Measurements from ENCODE around the gene MAGI1.
"Not testable (repeated sequence)": the region's sequence is repeated elsewhere in the genome, so short reads cannot be mapped to it uniquely, and the experiment has no call there.

Gene MAGI1

DNA sequence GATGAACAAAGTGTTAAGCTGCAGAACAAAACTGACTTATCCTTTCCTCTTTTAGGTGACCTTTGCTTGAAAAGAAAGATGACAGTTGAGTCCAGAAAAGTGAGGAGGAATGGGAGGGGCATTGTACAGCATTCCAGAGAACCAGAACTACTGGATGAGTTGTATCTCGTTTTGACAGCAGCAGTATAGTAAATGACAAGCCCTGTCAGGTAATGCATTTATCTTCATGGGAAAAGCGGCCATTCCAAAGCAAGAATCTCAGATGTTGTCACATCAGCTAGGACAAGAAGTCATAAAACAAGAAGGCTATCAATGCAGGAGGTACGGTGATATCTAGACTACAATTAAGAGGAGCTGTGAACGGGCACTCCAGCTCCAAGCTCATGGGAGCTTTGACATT, 421.5 kb downstream of the MAGI1 start:
- no peak for DNase-seq (ENCODE audit: extremely low read depth, low read depth)
- TF ChIP-seq, protein P1, sequence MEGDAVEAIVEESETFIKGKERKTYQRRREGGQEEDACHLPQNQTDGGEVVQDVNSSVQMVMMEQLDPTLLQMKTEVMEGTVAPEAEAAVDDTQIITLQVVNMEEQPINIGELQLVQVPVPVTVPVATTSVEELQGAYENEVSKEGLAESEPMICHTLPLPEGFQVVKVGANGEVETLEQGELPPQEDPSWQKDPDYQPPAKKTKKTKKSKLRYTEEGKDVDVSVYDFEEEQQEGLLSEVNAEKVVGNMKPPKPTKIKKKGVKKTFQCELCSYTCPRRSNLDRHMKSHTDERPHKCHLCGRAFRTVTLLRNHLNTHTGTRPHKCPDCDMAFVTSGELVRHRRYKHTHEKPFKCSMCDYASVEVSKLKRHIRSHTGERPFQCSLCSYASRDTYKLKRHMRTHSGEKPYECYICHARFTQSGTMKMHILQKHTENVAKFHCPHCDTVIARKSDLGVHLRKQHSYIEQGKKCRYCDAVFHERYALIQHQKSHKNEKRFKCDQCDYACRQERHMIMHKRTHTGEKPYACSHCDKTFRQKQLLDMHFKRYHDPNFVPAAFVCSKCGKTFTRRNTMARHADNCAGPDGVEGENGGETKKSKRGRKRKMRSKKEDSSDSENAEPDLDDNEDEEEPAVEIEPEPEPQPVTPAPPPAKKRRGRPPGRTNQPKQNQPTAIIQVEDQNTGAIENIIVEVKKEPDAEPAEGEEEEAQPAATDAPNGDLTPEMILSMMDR (IDR thresholded peaks at IDR 0.05; ENCODE audit: low read depth, low read length) = no peak

DNA sequence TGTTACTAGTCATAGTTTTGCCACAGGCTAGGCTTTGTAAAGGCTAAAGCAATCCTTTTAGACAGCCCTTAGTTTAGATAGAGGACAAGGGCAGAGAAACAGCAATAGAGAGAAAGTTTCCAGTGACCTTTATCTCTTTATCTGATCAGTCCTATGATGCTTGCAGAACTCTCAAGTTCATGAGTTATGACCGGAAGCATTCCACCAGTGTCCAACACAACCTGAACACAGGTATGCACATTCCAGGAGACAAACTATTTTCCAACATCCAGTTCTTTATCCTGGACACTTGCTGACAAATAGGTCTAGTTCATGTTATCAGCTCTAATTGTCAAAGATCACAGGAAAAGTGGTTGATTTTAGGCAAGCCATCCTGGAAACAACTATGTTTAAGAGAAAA, 422.2 kb downstream of the MAGI1 start:
- DNase-seq (ENCODE audit: extremely low read depth, low read depth) = no peak
- TF ChIP-seq, protein P1 (IDR thresholded peaks at IDR 0.05; ENCODE audit: low read depth, low read length) = no peak

DNA sequence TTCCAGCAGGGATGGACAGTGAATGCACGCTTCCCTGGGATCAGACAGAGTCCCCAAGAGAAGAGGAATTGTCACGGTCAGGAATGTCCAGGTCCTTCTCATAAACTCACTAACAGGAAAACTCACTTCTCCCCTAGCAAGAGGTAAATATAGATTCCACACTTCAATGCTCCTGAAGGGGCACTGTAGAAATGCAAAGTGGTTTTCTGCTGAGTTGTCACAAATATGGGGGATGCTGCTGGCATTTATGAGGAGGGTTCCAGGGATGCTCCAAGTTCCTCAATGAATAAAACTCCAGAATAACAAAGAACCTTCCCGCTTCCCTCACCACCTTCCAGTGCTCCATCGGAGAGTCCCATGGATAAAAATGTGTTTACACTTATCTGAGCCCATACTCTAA, 423.4 kb downstream of the MAGI1 start:
- no peak for DNase-seq (ENCODE audit: extremely low read depth, low read depth)
- TF ChIP-seq, protein P1 (IDR thresholded peaks at IDR 0.05; ENCODE audit: low read depth, low read length) = no peak

DNA sequence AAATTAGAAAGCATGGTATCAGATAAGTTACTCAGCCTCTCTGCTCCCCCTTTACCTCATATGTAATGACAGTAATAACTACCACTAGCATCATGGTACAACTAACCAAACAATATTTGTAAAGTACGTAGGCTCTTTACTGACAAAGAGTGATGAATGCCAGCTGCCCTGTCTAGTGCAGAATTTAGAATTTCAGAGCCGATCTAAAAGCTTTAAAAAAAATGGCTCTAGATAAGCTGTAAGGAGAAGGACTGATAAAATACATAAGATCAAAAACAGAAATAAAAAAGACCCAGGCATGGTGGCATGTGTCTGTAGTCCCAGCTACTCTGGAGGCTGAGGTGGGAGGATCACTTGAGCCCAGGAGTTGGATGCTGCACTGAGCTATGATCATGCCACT, 424.1 kb downstream of the MAGI1 start:
- TF ChIP-seq, protein P1 (IDR thresholded peaks at IDR 0.05; ENCODE audit: low read depth, low read length) = no peak
- no peak for DNase-seq (ENCODE audit: extremely low read depth, low read depth)

DNA sequence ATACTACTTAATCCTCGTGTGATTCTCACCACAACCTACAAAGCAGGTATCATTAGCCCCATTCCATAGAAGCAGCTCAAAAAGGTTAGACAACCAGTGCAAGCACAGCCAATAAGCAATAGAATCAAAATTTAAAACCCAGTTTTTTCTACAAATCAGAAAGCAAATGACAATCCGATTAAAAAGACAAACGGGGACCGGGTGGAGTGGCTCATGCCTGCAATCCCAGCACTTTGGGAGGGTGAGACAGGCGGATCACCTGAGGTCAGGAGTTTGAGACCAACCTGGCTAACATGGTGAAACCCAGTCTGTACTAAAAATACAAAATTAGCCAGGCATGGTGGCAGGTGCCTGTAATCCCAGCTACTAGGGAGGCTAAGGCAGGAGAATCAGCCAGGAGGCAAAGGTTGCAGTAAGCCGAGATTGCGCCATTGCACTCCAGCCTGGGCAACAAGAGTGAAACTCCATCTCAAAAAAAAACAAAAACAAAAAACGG, 430.7 kb downstream of the MAGI1 start:
- not testable (repeated sequence) for DNase-seq (ENCODE audit: extremely low read depth, low read depth)

DNA sequence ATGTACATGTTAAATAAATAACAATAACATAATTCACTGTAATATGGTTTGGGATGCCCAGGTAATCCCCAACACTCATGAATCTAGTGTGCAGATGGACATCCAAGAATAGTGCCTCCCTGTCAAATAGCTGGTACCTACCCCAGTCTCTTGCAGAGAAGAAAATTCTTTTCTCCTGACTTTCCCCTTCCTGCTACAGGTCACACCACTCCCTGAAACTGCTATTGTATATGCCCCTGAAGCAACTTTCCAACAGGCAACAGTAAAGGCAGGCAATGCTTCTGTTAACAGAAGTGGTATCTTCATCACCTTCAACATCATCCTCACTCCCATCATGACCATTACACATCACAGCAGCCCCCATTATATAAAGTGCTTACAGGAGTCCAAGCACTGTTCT, 431.6 kb downstream of the MAGI1 start:
- DNase-seq (ENCODE audit: extremely low read depth, low read depth) = no peak
- TF ChIP-seq, protein P1 (IDR thresholded peaks at IDR 0.05; ENCODE audit: low read depth, low read length) = no peak

DNA sequence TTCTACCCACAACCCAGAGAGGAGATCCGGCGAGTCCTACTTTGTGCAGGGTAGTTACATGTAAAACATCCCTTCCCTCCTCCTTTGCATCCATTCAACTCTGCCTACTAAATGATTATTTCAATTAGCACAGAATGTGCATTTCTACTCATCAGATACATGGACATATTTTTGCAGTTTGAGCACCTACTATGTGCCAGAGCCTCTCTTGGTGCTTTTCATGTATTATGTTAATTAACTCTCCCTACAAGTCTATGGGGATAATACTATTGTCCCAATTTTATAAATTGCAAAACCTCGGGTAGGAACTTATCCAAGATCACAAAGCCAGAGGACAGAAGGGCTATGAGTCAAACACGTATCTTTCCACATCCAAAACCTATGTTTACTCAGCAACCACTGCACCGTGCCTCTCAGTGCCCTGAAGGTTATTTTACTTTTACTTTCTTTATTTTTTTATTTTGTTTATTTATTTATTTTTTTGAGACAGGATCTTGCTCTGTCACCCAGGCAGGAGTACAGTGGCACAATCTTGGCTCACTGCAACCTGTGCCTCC, 432.8 kb downstream of the MAGI1 start:
- TF ChIP-seq, protein P1 (IDR thresholded peaks at IDR 0.05; ENCODE audit: low read depth, low read length) = no peak
- DNase-seq (ENCODE audit: extremely low read depth, low read depth) = peak; percentile 8

DNA sequence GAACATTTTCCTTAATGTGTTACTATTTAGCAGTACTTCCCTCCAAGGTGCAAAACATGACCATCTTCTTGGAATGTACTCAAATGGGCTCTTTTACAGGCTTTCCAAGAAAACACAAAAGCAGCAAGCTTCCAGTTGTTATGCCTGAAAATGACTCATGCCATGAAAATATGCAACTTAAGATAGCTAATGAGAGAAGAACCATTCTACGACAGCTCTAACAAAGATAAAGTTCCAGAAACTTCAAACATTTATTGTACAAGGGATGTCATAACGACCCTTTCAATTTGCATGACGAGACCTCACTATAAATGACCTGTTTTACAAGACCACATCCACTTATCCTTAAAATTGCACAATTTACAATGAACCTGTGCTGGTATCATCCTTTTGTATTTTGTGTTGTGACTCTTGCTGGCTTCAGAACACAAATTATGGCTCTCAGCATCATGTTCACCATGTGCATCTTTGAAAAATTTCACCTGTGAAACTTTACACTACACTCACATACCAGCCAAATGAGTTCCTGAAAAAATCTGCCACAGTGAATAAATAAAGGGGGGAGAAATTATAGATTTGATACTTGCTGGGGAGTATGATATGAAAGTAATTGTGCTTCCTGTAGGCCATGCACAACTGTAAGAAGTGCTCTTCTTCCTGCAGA, 433.7 kb downstream of the MAGI1 start:
- TF ChIP-seq, protein P1 (IDR thresholded peaks at IDR 0.05; ENCODE audit: low read depth, low read length) = no peak
- no peak for DNase-seq (ENCODE audit: extremely low read depth, low read depth)
